ENCODE data around the gene G6PC3.
"Not testable (repeated sequence)": the region's sequence is repeated elsewhere in the genome, so short reads cannot be mapped to it uniquely, and the experiment has no call there.

G6PC3 gene

GRCh38 chr17:44082256-44082927, 11.9 kb downstream of the G6PC3 start:
- no peak for DNase-seq (ENCODE audit: low read depth in 2 of 3, low spot score in 2 of 3)

- no peak for DNase-seq (ENCODE audit: low read depth in 2 of 3, low spot score in 2 of 3)
These were observed 12.8 kb downstream of the G6PC3 start for GRCh38 chr17:44083250-44083849.

GRCh38 chr17:44084131-44084538, 13.6 kb downstream of the G6PC3 start:
- no peak for DNase-seq (ENCODE audit: low read depth in 2 of 3, low spot score in 2 of 3)

GRCh38 chr17:44084921-44085320, 14.4 kb downstream of the G6PC3 start:
- no peak for DNase-seq (ENCODE audit: low read depth in 2 of 3, low spot score in 2 of 3)

- no peak for DNase-seq (ENCODE audit: low read depth in 2 of 3, low spot score in 2 of 3)
These were observed 15.4 kb downstream of the G6PC3 start for GRCh38 chr17:44085908-44086307.

- DNase-seq (ENCODE audit: low read depth in 2 of 3, low spot score in 2 of 3), result peak in 2 of 3 experiments; percentile 30 to 33
These were observed 16.1 kb downstream of the G6PC3 start for GRCh38 chr17:44086364-44087311.

- no peak for DNase-seq (ENCODE audit: low read depth in 2 of 3, low spot score in 2 of 3)
These were observed 16.8 kb downstream of the G6PC3 start for GRCh38 chr17:44087319-44087718.

GRCh38 chr17:44088254-44088653, 17.7 kb downstream of the G6PC3 start:
- DNase-seq (ENCODE audit: low read depth in 2 of 3, low spot score in 2 of 3), result no peak

- no peak for DNase-seq (ENCODE audit: low read depth in 2 of 3, low spot score in 2 of 3)
These were observed 20.9 kb downstream of the G6PC3 start for GRCh38 chr17:44091200-44091997.

GRCh38 chr17:44092051-44092450, 21.5 kb downstream of the G6PC3 start:
- no peak for DNase-seq (ENCODE audit: low read depth in 2 of 3, low spot score in 2 of 3)

GRCh38 chr17:44093231-44093900, 22.8 kb downstream of the G6PC3 start:
- DNase-seq (ENCODE audit: low read depth in 2 of 3, low spot score in 2 of 3), result no peak

- DNase-seq (ENCODE audit: low read depth in 2 of 3, low spot score in 2 of 3), result no peak
These were observed 24.3 kb downstream of the G6PC3 start for GRCh38 chr17:44094701-44095387.

GRCh38 chr17:44095388-44095646, 24.8 kb downstream of the G6PC3 start:
- DNase-seq (ENCODE audit: low read depth in 2 of 3, low spot score in 2 of 3), result no peak

- DNase-seq (ENCODE audit: low read depth in 2 of 3, low spot score in 2 of 3), result no peak
These were observed 25.3 kb downstream of the G6PC3 start for GRCh38 chr17:44095647-44096496.

- no peak for DNase-seq (ENCODE audit: low read depth in 2 of 3, low spot score in 2 of 3)
These were observed 26.8 kb downstream of the G6PC3 start for GRCh38 chr17:44097110-44097958.

GRCh38 chr17:44101858-44102257, 31.3 kb downstream of the G6PC3 start:
- not testable (repeated sequence) for DNase-seq (ENCODE audit: low read depth in 2 of 3, low spot score in 2 of 3)

- DNase-seq (ENCODE audit: low read depth in 2 of 3, low spot score in 2 of 3), result no peak
These were observed 32.5 kb downstream of the G6PC3 start for GRCh38 chr17:44102849-44103622.

GRCh38 chr17:44105483-44105882, 34.9 kb downstream of the G6PC3 start:
- DNase-seq (ENCODE audit: low read depth in 2 of 3, low spot score in 2 of 3), result no peak
